ENCODE data around the gene FBXO22. TPM values are rescaled to one million over a fixed set of nuclear protein-coding genes. Genes with fewer than 3 reads are reported as not detected.

FBXO22 gene
- total and polyA plus RNA-seq, 9 donors: 11.5 to 24.3 (median 20.0) TPM

- Histone ChIP-seq H3K27ac (no peak overlapping the region), H3K27me3 (no peaks in the 10 kb centered on the region), H3K36me3 (no peaks in the 10 kb centered on the region), H3K4me1 (ENCODE audit: insufficient read depth) (no peaks in the 10 kb centered on the region), H3K4me3 (no peak overlapping the region), H3K9me3 (no peaks in the 10 kb centered on the region)
- no peak for DNase-seq
- 91 to 94% (median 91%) methylated on average over 1 of the region's 1 CpG for WGBS, 3 donors
- intact Hi-C loops (cut with DNase I): no loop called here
- TF ChIP-seq EP300 (IDR thresholded peaks at IDR 0.05) (no peak), POLR2A (IDR thresholded peaks at IDR 0.05) (no peak)
- TF ChIP-seq, protein P1, sequence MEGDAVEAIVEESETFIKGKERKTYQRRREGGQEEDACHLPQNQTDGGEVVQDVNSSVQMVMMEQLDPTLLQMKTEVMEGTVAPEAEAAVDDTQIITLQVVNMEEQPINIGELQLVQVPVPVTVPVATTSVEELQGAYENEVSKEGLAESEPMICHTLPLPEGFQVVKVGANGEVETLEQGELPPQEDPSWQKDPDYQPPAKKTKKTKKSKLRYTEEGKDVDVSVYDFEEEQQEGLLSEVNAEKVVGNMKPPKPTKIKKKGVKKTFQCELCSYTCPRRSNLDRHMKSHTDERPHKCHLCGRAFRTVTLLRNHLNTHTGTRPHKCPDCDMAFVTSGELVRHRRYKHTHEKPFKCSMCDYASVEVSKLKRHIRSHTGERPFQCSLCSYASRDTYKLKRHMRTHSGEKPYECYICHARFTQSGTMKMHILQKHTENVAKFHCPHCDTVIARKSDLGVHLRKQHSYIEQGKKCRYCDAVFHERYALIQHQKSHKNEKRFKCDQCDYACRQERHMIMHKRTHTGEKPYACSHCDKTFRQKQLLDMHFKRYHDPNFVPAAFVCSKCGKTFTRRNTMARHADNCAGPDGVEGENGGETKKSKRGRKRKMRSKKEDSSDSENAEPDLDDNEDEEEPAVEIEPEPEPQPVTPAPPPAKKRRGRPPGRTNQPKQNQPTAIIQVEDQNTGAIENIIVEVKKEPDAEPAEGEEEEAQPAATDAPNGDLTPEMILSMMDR (IDR thresholded peaks at IDR 0.05): no peak
These were observed 13.3 kb downstream of the FBXO22 start for GRCh38 chr15:75916978-75917377.

DNA sequence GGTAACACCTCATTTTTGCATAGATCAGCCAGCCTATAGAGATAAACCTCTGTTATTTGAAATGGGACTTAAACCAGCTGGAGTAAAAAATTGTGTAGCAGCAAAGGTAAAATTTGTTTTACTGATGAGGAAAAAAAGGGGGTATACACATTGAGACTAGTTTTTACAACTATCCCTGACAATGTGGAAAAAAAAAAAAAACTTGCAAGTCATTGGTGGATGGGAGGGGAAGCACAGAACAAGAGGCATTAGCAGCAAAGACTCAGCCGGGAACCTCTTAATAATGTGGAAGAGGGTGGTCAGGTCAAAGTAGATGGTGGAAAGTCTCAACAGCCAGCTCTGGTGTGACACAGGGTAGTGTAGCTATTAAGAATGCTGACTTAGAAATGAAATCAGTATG lies 14.5 kb downstream of the FBXO22 start:
- Histone ChIP-seq H3K9me3 (no peaks in the 10 kb centered on the region), H3K27me3 (no peaks in the 10 kb centered on the region), H3K4me3 (no peak overlapping the region), H3K4me1 (ENCODE audit: insufficient read depth) (peaks cover 2% of the 10 kb centered on the region), H3K36me3 (no peaks in the 10 kb centered on the region), H3K27ac (no peak overlapping the region)
- WGBS, 3 donors: 91 to 100% (median 100%) methylated on average over 1 of the region's 1 CpG
- intact Hi-C loops (cut with DNase I): no loop called here
- no peak for TF ChIP-seq EP300 (IDR thresholded peaks at IDR 0.05)
- TF ChIP-seq, protein P1 (IDR thresholded peaks at IDR 0.05): no peak
- no peak for TF ChIP-seq POLR2A (IDR thresholded peaks at IDR 0.05)
- no peak for DNase-seq

DNA sequence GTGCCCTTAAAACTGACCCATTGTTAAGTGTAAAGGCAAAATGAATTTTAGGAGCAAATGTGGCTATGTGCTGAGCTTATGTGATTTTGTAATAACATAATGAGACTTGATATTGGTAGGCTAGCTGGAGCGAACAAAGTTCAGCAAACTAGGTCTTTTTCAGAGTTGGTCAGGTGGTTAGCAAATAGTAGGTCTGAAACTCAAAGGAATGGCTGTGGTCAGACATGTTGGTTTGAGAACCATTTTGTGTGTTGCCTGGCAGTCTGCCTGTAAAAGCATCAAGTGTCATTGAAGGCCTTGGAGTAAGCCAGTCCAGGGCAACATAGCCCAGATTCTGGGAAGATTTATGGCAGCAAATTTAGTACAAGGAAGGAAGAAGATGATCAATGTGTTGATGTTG lies 16.4 kb downstream of the FBXO22 start:
- WGBS, 3 donors: 100% methylated on average over 1 of the region's 1 CpG
- H3K4me3 ChIP-seq: no peak overlapping the region
- no peak overlapping the region for H3K27ac ChIP-seq
- DNase-seq: no peak
- TF ChIP-seq EP300 (IDR thresholded peaks at IDR 0.05) (no peak), POLR2A (IDR thresholded peaks at IDR 0.05) (no peak)
- TF ChIP-seq, protein P1 (IDR thresholded peaks at IDR 0.05): no peak
- H3K9me3 ChIP-seq: no peaks in the 10 kb centered on the region
- intact Hi-C loops (cut with DNase I): no loop called here
- H3K27me3 ChIP-seq: no peaks in the 10 kb centered on the region
- H3K4me1 ChIP-seq (ENCODE audit: insufficient read depth): peaks cover 2% of the 10 kb centered on the region
- no peaks in the 10 kb centered on the region for H3K36me3 ChIP-seq

DNA sequence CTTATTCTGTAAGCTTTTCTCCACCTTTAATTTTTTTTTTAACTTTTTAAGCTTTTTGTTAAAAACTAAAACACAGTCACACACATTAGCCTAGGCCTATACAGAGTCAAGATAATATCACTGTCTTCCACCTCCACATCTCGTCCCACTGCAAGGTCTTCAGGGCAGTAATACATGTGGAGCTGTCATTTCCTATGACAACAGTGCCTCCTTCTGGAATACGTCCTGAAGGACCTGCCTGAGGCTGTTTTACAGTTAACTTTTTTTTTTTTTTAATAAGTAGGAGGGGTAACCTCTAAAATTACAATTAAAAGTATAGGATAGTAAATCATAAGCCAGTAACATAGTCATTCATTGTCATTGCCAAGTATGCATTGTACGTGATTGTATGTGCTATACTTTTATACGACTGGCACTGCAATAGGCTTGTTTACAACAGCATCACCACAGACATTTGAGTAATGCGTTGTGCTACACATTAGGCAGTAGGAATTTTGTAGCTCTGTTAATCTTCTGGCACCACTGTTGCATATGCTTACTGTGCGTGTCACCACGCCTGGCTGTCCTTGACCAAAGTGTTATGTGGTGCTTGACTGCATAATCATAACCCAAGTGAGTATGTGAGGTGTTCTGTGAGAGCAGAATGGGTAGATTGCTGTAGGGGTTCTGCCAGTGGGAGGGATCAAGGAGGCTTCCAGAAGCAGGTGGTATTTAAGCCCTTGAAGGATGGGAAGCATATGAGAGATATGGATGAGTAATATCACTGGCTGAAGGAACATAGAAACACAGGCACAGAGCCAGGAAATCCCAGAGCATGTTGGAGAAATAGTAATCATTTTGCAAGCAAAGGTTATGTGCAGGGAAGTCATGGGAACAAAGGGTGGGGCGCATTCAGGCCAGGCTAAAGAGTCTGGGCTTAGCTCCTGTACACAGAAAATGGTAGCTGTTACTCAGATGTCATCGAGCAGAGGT lies 18.3 kb downstream of the FBXO22 start:
- H3K9me3 ChIP-seq: no peaks in the 10 kb centered on the region
- no peaks in the 10 kb centered on the region for H3K27me3 ChIP-seq
- intact Hi-C loops (cut with DNase I): no loop called here
- no peak overlapping the region for H3K4me3 ChIP-seq
- DNase-seq: peak in 3 of 5 donors; percentile 19 to 28 (median 23)
- no peak overlapping the region for H3K27ac ChIP-seq
- WGBS, 3 donors: 74 to 82% (median 79%) methylated on average over 9 of the region's 9 CpGs
- peaks cover 2% of the 10 kb centered on the region for H3K4me1 ChIP-seq (ENCODE audit: insufficient read depth)
- H3K36me3 ChIP-seq: no peaks in the 10 kb centered on the region
- no peak for TF ChIP-seq EP300 (IDR thresholded peaks at IDR 0.05)
- TF ChIP-seq, protein P1 (IDR thresholded peaks at IDR 0.05): no peak
- TF ChIP-seq POLR2A (IDR thresholded peaks at IDR 0.05): no peak

Data from ovary (tissue), 9 donors.